ENCODE data around the gene GNG13.

The GNG13 gene

GRCh38 chr16:766008-766819 is 34.3 kb downstream of the GNG13 start:
- TF ChIP-seq, protein P1, sequence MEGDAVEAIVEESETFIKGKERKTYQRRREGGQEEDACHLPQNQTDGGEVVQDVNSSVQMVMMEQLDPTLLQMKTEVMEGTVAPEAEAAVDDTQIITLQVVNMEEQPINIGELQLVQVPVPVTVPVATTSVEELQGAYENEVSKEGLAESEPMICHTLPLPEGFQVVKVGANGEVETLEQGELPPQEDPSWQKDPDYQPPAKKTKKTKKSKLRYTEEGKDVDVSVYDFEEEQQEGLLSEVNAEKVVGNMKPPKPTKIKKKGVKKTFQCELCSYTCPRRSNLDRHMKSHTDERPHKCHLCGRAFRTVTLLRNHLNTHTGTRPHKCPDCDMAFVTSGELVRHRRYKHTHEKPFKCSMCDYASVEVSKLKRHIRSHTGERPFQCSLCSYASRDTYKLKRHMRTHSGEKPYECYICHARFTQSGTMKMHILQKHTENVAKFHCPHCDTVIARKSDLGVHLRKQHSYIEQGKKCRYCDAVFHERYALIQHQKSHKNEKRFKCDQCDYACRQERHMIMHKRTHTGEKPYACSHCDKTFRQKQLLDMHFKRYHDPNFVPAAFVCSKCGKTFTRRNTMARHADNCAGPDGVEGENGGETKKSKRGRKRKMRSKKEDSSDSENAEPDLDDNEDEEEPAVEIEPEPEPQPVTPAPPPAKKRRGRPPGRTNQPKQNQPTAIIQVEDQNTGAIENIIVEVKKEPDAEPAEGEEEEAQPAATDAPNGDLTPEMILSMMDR (IDR thresholded peaks at IDR 0.05; ENCODE audit: low read depth, low read length, poor library complexity, severe bottlenecking), result no peak
- TF ChIP-seq EZH2phosphoT487 (IDR thresholded peaks at IDR 0.05; ENCODE audit: borderline replicate concordance, low read length), result no peak
- Histone ChIP-seq H3K27me3 (ENCODE audit: control insufficient read depth, low read length) (no peaks in the 10 kb centered on the region), H4K20me1 (ENCODE audit: control insufficient read depth, insufficient read depth, low read depth, low read length) (no peaks in the 10 kb centered on the region), H3F3A (ENCODE audit: control insufficient read depth, insufficient read depth) (no peaks in the 10 kb centered on the region), H3K36me3 (ENCODE audit: control insufficient read depth, low read length) (no peaks in the 10 kb centered on the region), H3K79me2 (ENCODE audit: control insufficient read depth, low read length) (no peaks in the 10 kb centered on the region), H3K9me2 (replicated peaks; ENCODE audit: control insufficient read depth, low read length) (no peaks in the 10 kb centered on the region), H3K9me3 (ENCODE audit: control insufficient read depth, insufficient read depth, low read length) (no peaks in the 10 kb centered on the region), H3K4me2 (ENCODE audit: low read length) (no peak overlapping the region), H3K4me1 (ENCODE audit: control insufficient read depth, low read length) (no peaks in the 10 kb centered on the region), H3K4me3 (ENCODE audit: low read length) (no peak overlapping the region), H3K27ac (ENCODE audit: low read depth, low read length) (no peak overlapping the region)

GRCh38 chr16:765488-765865 is 35.1 kb downstream of the GNG13 start:
- no peaks in the 10 kb centered on the region for H3K4me1 ChIP-seq (ENCODE audit: control insufficient read depth, low read length)
- no peak overlapping the region for H3K4me3 ChIP-seq (ENCODE audit: low read length)
- H3F3A ChIP-seq (ENCODE audit: control insufficient read depth, insufficient read depth), result no peaks in the 10 kb centered on the region
- no peak overlapping the region for H3K4me2 ChIP-seq (ENCODE audit: low read length)
- H3K79me2 ChIP-seq (ENCODE audit: control insufficient read depth, low read length), result no peaks in the 10 kb centered on the region
- H3K27me3 ChIP-seq (ENCODE audit: control insufficient read depth, low read length), result no peaks in the 10 kb centered on the region
- no peaks in the 10 kb centered on the region for H3K9me2 ChIP-seq (replicated peaks; ENCODE audit: control insufficient read depth, low read length)
- no peak for TF ChIP-seq EZH2phosphoT487 (IDR thresholded peaks at IDR 0.05; ENCODE audit: borderline replicate concordance, low read length)
- TF ChIP-seq, protein P1 (IDR thresholded peaks at IDR 0.05; ENCODE audit: low read depth, low read length, poor library complexity, severe bottlenecking), result no peak
- no peaks in the 10 kb centered on the region for H3K36me3 ChIP-seq (ENCODE audit: control insufficient read depth, low read length)
- H4K20me1 ChIP-seq (ENCODE audit: control insufficient read depth, insufficient read depth, low read depth, low read length), result no peaks in the 10 kb centered on the region
- H3K27ac ChIP-seq (ENCODE audit: low read depth, low read length), result no peak overlapping the region
- H3K9me3 ChIP-seq (ENCODE audit: control insufficient read depth, insufficient read depth, low read length), result no peaks in the 10 kb centered on the region

DNA sequence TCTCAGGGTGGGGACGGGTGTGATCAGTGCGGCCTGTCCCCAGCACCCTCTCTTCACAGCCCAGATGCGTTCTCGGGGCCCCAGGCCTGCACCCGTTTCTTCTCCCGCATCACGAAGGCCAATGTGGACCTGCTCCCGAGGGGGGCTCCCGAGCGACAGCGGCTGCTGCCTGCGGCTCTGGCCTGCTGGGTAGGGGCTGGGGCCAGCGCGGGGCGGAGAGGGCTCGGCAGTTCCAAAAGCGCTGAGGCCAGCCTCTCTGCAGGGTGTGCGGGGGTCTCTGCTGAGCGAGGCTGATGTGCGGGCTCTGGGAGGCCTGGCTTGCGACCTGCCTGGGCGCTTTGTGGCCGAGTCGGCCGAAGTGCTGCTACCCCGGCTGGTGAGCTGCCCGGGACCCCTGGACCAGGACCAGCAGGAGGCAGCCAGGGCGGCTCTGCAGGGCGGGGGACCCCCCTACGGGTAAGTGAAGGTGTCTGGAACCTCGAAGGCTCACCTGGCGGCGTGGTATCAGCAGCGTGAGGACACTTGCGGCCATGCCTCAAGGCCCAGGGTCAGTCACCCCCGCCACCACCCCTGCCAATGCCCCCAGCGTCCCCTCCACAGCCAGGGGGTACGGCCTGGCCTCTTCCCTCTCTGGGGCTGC is 35.6 kb downstream of the GNG13 start:
- H3K4me2 ChIP-seq (ENCODE audit: low read length), result no peak overlapping the region
- H3K4me1 ChIP-seq (ENCODE audit: control insufficient read depth, low read length), result no peaks in the 10 kb centered on the region
- H3K27me3 ChIP-seq (ENCODE audit: control insufficient read depth, low read length), result no peaks in the 10 kb centered on the region
- H3K27ac ChIP-seq (ENCODE audit: low read depth, low read length), result no peak overlapping the region
- H3K9me3 ChIP-seq (ENCODE audit: control insufficient read depth, insufficient read depth, low read length), result no peaks in the 10 kb centered on the region
- H3K36me3 ChIP-seq (ENCODE audit: control insufficient read depth, low read length), result no peaks in the 10 kb centered on the region
- H4K20me1 ChIP-seq (ENCODE audit: control insufficient read depth, insufficient read depth, low read depth, low read length), result no peaks in the 10 kb centered on the region
- no peaks in the 10 kb centered on the region for H3K79me2 ChIP-seq (ENCODE audit: control insufficient read depth, low read length)
- no peak overlapping the region for H3K4me3 ChIP-seq (ENCODE audit: low read length)
- TF ChIP-seq, protein P1 (IDR thresholded peaks at IDR 0.05; ENCODE audit: low read depth, low read length, poor library complexity, severe bottlenecking), result no peak
- TF ChIP-seq EZH2phosphoT487 (IDR thresholded peaks at IDR 0.05; ENCODE audit: borderline replicate concordance, low read length), result no peak
- no peaks in the 10 kb centered on the region for H3F3A ChIP-seq (ENCODE audit: control insufficient read depth, insufficient read depth)
- H3K9me2 ChIP-seq (replicated peaks; ENCODE audit: control insufficient read depth, low read length), result no peaks in the 10 kb centered on the region
